CD4-positive, alpha-beta T cell treated with Interleukin-4 for 4 hours (primary cell): Measurements from ENCODE around the gene ORAI3.

ENCODE experiments used
- DNase-seq: peaks from one replicate; pipeline ENCODE4 v3.0.0-alpha.2; 2020

The ORAI3 gene

GRCh38 chr16:30996324-30996984 lies 47.6 kb downstream of the ORAI3 start:
- DNase-seq, result no peak

DNA sequence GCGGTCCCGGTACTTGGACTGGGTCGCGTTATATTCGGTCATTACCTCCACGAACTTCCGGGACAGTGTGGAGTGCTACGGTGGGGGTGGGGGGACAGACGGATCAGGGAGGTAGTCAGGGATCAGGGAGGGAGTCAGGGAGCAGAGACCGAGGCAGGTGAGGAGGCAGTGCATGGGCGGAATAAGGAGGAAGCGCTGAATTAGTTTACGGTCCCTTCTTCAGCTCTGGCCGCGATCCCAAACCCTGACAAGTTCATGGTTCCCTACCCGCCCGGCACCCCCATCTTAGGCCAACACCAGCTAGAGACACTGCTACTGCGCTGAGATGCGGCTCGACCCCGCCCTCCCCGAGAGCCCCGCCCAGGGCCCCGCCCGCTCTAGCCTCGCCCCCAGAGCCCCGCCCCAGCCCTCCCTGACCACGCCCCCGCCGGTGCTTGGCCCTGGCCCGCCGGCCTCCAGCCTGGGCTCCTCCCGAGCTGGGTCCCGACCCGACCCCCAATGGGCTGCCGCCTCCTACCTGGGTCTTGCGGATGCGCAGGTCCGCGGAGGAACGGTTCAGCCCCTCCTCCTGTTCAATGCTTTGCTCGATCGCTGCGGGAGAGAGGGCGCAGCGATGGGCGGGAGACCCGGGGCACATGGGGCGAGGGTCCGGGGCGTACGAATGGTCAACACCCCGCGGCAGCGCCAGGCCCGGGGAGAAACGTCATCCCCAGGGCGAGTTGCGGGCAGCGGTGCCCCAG lies 48.3 kb downstream of the ORAI3 start:
- DNase-seq, result peak; percentile 68

DNA sequence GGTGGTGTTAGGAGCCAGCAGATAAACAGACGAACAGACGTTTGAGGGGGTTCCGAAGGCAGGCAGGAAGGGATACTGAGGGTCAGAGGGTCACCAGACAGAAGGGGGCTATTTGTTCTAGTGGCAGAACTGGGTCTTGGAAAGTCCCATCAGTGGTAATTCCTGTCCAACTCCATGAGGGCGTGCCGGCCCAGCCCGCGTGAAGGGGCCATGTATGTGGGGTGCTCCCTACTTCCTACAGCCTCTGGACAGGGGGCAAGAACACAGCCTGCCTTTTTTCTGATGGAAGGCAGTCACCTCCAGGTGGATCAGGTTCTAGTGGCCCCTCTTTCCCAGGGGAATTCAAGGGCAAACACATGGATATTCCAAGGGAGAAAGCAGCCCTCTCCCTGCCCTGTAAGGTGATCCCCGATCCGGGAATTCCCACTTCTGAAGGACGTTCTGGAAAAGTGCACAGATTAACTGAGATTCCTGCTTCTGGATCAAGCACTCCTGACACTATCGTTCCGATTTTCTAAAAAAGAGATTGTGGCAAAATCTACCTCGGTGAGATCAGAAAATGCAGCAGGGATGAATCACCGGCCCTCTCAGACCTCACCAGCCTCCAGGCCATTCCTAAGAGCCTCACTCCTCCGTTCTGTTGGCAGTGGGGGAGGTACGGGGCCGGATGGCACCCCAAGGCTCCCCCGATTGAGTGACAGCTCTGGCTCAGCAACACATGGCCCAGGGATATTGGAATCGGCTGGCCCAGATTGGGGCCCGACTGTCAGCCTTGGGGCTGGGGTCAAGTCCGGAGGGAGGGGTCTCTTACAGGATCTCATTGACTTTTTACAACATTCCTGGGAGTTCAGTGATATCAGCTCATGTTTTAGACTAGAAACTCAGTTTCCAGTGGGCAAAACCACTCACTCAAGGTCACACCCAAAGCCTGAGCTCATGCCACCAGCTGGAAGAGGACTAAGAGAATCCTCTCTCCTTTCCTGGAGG lies 49.1 kb downstream of the ORAI3 start:
- no peak for DNase-seq

- DNase-seq, result no peak
Observed at GRCh38 chr16:30998852-30999761, 50.2 kb downstream of the ORAI3 start.

- no peak for DNase-seq
Observed at GRCh38 chr16:31000671-31001382, 52.0 kb downstream of the ORAI3 start.

- DNase-seq, result no peak
Observed at GRCh38 chr16:31001507-31002249, 52.8 kb downstream of the ORAI3 start.

DNA sequence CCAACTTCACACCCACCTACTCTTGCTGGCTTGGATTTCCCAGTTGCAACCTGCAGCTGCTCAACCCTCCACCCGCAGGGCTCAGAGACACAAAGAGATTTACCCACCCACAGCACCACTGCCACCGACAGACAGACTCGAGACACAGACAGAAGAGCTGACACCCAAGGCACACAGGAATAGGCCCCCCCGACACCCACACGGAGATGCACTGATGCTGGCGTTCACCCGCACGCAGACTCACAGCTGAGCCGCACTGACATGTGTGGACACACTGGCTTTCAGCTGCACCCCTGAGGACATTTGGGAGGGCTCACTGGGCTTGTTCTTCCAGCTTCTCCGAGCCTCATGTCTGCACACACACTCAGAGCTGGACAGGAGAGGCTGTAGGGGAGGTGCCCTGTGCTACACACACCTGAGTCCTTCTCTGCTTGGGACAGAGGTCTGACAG lies 53.4 kb downstream of the ORAI3 start:
- no peak for DNase-seq

DNA sequence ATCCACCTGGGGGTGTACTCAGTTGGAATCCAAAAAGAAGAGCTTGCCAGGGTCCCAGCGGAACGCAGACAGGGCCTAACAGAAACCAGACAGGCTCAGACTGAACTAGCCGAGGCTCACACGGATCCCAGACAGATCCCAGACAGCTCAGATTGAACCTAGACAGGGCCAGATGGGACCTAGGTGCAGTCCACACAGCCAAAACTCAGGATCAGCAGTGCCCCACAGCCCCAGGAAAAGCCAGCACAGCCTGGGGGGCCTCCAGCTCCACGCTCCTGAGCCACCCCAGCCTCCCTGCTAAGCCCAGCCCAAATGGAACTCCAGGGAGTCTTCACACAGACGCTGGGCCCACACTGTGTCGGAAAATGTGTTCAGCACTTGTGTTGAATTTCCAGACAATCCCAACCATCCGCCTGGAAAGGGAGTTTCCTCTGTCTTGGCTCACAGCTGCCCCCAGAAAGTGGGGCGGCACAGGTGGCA lies 54.0 kb downstream of the ORAI3 start:
- DNase-seq, result no peak

DNA sequence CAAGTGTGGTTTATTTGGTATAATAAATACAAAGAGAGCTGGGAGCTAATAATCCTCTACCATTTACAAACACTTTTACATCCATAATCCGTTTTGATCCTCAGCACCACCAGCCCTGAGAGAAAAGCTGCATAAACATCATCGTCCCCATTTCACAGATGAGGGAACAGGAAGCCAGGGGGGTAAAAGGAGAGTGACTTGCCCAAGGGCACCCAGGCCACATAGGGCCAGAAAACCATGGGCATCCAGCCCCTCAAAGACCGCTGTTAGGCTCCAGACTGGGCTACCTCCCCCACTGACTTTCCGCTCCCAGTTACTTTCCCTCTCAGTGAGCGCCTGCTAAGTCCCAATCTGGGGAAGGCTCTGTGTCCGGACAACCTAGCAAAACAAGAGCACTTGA lies 54.9 kb downstream of the ORAI3 start:
- DNase-seq, result no peak
